RPMI7951 (cell line): Measurements from ENCODE around the gene COBL. TPM values are rescaled to one million over a fixed set of nuclear protein-coding genes. Genes with fewer than 3 reads are reported as not detected.

ENCODE experiments used
- DNase-seq: peaks from one replicate; pipeline ENCODE4 v3.0.0-alpha.2; 2012; ENCODE audit warnings: low read depth
- total RNA-seq: library from RNA; depleted of rRNA; stranded (reverse); fragments of >200 nt; shearing (Covaris generic); gene quantifications from 2 replicates; pipeline ENCODE4 v1.2.3, GENCODE V29; 2014

COBL gene
- total RNA-seq, 1 experiment from 2014 or later: not detected

DNA sequence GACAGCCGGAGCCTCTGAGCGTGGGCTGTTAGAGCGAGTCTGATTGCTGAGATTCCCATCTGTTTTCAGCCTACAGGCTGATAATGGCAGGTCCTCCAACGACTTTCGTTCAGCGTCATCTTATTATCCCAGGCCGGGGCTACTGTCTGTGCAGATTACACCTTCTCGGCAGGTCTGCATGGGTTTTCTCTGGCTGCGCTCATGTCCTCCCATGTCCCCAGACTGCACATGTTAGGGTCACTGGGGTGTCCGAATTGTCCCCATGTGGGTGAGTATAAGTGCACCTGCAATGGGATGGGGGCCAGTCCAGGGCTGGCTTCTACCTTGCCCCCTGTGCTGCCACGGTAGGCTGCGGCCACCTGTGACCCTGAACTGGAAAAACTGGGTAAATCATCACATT, 257.8 kb downstream of the COBL start:
- no peak for DNase-seq

DNA sequence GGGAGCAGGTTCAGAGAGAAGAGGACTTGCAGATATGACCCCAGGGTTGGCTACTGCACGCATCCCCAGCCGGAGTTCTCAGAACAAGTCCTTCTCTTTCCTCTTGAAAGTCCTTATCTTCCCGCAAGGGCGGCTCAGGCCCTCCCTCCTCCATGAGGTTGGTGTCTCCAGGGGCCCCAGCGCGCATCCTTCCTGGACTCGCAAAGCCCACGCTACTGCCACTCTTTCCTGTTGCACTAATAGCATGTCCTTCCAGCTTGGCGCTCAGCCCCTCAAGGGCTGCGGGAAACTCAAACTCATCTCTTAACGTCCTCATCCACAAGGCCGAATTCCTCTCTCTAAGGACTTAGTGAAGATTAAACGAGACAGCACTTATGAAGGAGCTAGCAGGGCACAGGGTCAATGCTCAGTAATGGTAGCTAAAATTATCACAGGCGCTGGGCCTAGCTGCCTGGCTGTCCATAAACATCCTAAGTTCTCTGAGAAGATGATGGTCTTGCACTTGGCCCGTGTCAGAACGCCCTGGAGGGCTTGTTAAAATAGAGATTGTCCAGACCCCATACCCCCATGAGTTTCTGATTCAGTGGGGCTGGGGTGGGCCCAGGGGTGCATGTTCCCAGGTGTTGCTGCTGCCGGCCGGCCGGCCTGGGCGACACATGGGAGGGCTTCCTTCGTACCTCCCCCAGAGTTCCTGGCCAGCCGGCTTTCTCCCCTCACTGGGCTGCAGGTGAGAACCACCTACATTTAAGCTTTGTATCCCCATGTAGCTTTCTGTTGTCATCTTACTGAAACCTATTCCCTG, 261.4 kb downstream of the COBL start:
- DNase-seq: no peak

DNA sequence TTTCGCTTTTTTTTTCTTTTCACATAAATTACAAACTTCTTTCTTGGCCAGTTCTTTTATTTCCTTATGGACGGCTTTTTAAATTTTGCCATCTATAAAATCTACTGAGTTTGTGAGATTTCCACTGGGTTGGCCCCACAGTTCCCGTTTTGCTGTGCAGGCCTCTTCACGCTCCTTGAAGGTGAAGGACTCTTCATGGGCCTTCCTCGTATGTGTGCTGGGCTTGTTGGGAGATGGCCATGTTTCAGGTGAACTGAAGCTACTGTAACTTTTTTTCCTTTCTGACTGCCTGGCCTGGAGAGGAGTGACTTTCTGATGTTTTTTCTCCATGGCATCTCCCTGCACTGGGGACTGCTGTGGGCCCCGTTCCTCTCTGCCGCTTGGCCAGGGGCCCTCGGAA, 262.4 kb downstream of the COBL start:
- DNase-seq: no peak

DNA sequence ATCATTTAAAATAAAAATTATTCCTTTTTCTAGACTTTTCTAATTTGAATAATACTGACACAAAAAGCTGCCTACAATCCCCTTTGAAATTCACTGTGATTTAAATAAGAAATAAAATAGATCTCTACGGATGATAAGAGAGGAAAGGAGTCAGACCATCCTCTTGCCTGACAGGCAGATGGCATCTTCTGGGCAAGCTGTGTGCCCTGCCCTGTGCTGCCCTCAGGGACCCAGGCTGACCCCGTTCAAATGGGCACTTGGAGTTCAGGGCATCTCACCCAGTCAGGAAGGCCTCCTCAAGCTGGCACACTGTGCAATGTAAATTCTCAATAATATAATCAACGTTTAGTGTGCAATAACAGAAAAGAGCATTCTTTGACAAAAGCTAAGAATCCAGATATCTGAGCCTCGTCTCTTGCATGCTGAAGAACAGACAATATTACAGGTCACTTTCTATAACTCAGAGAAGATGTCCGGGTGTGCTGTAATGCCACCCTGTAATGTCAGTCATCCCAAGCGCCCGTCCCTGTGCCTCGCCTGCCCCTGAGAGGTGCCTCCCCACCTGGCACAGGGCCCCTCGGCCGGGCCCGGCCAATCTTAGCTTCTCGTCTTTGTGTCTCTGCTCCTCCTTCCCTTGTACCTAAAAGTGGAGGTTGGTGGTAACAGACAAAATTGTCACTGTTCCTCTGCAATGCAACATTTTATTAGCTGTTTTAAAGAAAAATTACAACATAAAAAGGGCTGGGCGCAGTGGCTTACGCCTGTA, 263.3 kb downstream of the COBL start:
- DNase-seq: no peak

DNA sequence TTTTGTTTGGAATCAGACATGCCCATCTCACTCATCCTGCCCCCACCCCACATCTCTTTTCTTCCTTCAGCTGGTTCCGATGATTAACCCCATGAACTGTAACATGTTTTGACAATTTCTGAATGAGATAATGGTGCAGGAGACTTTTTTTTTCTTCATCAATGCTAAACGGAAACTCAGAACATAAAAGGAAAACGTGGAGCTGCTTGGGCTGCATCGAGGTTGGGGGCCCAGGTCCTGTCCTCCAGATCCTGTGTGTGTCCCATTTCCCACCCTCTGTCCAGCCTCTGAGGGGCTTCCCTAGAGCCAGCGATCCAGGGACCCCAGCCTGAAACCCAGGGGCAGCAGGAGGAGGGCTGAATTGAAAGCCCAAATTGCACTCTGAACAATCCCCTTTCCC, 270.1 kb downstream of the COBL start:
- no peak for DNase-seq

DNA sequence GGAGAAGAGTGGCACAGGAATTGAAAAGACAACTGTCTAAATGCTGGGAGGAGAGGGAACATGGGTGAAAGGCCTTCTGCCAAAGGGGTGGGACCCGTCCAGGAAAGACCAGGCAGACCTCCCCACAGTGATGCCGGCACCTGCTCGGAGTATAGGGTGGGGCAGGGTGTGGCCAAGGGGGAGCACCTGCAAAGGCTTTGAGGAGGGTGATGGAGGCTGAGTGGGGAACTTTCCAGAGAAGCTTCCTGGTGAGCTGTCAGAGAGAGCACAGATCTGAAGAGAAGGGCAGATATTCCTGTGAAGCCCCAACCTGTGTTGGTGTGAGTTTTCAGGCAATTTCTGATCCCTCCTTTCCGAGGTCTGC, 270.5 kb downstream of the COBL start:
- DNase-seq: no peak

DNA sequence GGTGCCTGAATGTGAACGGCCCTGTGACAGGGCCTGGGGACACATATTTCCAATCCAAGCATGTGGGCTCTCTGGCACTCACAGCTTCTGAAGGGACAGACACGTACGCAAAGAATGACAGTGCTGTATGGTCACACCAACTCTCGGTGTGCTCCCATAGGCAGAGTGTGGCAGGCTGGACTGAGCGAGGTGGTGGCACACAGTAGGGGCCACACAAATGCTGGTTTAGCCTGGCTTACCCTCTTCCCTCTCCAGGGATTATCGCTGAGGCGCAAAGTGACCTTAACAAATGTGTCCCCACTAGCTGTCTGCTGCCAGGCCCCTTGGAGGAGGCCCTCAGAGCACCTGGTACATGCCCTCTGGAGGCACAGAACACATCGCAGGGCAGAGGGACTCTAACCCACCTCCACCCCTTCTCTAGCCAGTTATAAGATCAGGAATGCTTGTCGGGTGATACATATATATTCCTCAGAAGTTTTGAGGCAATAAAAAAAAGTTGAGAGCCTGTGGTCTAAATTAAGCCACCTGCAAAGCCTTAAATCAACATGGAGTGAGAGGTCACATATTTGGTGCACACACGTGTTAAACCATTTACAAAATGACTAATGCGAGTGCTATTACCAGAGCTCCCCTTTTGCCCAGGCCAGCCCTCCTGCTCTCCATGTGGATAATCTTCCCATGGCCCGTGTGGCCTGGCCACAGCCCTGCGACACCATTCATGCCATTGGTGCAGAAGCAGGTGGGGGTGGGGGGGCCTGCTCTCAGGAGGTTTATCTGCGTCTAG, 271.1 kb downstream of the COBL start:
- DNase-seq: peak; percentile 96

DNA sequence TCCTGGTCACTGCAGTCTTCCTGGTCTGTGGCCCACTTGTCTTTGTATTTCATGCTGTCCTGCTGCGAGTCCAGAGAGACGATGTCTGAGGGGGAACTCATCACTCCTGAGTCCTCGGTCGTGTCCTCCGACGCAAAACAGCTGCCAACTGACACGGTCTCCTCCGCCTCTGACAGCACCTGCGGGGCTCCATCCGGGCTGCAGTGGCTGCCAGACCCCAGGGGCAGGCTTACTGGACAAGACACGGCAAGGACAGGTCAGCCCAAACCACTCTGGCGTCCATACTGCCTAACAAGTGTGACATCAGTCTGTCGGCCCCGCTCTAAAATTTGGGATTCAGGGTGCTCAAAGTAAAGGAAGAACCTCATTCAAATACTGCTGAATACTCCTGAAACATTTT, 273.1 kb downstream of the COBL start:
- no peak for DNase-seq

DNA sequence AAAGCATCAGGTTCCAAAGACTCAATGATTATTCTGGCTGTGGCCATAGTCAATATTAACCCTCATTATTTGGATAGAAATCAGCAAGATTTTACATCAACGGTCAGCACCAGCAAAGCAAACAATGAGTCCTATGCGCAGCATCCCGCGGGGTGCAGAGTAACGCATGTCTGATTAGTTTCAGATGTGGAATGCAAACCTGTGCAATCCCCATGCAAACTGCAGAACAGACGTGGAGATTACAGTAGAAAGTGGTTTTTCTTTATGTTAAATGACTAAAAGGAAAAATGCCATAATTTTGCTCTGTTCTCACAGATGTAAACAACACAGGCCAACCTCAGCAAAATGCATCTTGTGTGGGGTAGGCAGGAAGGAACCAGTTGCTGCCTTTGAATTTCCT, 275.8 kb downstream of the COBL start:
- DNase-seq: peak; percentile 85

DNA sequence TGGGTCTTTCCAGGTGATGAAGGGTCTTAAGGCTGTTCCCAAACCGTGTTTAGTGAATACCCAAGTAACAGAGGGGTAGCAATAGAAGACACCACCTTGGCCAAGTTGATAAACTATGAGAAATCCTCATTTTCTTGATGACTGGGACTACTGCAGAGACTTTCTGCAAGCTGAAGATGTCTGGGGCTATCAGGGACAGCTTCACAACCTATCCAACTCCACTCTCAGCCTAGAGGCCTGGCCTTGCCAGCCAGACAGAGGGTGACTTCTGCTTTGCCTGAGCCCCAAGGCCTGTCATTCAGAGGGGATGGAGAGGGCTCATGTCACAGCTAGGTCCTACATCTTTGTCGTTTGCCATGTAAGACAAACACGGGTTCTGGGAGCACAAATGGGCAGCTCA, 278.0 kb downstream of the COBL start:
- no peak for DNase-seq

DNA sequence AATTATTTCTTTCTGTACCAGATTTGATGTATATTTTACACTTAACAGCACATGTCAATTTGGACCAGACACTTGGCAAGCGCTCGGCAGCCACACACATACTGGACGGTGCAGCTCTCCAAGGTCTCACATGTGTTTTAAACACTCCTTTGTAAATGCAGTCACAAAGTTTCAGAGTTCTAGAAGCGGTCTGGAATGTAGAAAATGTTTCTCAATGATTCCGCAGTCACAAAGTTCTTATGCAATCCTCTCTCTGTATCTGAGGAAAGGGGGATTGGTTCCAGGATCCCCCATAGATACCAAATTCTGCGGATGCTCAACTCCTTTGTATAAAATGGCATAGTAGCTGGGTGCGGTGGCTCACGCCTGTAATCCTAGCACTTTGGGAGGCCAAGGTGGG, 280.9 kb downstream of the COBL start:
- no peak for DNase-seq

DNA sequence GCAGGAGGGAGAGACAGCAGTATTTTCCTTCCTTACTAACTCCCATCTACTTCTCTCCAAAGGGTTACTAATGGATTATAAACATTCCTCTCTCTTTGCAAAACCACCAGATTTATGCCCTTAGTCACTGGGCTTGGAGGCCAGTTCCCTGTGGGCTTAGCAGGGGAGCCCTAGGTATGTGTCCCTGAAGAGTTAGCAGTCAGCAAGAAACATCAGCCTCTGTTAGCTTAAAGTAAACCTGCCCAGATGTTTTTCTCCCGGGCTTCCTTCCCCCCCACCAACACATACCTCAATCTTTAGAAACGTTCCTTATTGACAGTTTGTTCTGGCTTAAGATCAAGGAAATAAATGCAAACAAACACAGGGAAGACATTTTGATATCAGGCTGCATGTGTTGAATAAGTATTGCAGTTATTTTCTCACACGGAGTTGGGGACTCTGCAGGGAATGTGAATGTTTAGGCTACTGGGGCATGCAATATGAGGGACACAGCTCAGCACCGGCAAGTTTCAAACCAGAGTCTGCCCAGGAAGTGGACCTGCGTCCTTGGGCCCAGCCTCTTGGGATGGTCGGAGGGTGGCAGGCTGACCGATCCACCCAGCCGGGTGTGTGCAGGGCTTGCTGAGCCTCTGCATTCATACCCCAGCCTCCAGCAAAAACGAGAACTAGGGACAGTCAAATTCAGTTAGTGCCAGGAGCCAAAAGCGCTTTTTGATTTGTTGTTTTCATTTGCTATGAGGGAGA, 281.9 kb downstream of the COBL start:
- DNase-seq: peak; percentile 87

DNA sequence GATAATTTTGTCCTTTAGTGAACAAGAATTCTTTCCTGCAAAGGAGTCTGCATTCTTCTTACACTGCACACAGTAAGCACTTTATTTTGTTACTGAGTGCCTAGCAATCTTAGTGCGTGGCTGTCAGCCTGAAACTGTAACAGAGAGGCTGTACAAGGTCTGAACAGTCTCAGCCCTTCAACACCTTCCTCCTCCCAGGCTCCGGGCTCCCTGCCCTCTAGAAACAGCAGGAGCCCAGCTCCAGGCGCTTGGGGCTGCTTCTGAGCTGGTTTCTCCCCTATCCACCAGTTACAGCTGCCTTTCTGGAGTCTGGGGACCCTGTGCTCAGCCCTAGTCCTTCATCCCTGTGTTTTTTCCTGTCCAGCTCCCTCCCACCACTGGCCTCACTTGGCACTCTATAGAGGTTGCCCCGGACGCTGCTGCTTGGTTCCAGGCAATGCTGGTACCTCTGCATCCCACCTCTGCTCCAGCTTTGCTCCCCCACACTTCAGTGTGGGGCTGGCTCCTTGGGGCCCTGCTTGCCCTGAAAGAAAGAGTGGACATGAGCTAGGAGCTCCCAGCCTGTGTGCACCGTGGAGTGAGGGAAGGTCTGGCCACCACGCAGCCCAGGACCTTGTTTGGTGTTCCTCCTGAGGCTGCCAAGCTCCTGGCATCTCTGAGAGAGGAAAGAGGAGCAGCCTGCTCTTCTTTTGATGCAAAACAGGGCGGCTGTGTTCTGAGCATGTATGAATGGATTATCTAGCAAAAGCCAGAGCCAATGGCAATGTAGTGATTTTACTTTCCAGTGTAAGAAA, 282.7 kb downstream of the COBL start:
- DNase-seq: no peak

DNA sequence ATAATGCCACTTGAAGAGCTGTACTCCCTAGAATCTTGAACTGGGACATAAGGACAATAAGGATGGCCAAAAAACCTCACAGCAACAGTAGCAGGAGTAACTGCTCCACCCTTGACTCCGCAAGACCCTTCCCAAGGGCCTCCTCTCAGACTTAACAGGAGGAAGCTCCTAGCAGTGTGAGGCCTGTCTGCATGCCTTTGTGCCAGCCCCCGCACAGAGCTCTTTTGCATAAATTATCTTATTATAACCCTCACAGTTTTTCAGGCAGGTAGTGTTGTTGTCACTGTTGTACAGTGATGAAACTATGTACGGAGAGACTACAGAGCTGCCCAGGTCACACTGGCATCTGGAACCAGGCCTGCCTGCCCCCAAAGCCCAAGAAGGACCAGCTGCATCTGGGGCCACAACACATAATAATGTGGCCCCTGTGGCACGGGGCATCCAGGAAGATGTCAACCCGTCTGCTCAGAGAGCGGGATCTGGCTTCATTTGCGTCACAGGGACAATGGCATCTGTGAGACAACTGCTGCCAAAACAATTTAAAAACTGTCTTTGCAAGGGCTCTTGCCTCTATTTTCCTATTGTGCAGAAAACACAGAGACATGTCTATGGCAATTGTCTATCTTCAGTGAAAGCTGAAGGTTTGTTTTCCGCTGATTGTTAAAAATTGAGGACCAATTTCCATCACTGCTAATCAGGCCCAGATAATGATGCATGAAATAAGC, 284.7 kb downstream of the COBL start:
- no peak for DNase-seq

DNA sequence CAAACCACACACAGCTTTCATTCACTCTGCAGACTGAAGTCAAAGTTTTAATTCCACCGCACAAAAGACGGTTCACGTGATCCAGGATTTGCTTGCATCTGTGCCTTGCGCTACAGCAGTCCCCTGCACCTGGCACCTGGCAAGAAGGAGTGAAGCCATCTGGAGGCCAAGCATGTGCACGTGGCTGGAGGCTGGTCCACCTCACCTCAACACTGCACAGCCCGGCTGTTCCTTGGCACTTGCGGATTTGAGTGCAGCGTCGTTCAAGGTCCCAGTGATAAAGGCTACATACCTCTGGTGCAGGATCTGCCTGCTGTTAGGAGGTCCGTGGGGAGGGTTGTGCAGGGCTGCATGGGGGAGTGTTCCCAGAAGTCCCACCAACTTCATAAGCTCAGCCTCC, 285.4 kb downstream of the COBL start:
- DNase-seq: no peak

DNA sequence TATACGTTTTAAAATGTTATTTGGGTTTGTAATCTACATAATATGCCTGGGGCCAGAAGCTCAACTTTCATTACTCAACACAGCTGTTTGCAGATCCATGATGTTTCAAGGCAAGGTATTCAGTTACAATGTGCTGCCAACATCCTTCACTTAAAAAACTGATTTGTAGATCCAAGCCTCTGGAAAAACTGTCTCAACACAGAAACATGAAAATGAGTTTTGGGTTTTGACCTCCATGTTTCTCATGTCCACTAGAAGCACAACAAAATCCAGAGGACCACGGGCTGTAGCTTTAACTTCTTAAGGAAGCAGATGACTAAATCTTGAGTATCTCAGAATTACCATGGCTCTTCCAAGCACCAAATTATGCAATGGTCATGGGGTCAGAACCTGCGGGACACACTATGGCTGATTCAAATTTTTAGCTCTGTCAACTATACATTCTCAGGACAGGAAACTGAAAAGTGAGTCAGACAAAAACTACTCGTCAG, 286.9 kb downstream of the COBL start:
- DNase-seq: peak; percentile 86

DNA sequence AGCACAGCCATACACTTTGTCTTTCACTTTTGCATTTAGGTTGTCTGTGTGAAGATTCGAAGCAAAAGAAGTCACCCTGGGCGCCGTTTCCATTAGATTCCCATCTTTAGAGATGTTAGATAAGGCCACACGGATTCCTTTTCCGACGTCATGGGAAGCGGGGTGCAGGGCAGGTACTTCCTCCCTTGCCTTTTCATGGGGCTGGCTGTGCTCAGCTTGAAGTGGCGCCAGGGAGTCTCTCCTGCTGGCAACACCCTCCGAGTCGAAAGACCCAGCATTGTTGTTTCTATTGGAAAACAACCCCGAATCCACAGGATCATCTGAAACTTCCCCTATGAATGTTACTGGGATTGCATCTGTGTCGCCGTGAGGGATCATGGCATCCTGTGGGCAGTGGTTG, 287.5 kb downstream of the COBL start:
- DNase-seq: no peak

DNA sequence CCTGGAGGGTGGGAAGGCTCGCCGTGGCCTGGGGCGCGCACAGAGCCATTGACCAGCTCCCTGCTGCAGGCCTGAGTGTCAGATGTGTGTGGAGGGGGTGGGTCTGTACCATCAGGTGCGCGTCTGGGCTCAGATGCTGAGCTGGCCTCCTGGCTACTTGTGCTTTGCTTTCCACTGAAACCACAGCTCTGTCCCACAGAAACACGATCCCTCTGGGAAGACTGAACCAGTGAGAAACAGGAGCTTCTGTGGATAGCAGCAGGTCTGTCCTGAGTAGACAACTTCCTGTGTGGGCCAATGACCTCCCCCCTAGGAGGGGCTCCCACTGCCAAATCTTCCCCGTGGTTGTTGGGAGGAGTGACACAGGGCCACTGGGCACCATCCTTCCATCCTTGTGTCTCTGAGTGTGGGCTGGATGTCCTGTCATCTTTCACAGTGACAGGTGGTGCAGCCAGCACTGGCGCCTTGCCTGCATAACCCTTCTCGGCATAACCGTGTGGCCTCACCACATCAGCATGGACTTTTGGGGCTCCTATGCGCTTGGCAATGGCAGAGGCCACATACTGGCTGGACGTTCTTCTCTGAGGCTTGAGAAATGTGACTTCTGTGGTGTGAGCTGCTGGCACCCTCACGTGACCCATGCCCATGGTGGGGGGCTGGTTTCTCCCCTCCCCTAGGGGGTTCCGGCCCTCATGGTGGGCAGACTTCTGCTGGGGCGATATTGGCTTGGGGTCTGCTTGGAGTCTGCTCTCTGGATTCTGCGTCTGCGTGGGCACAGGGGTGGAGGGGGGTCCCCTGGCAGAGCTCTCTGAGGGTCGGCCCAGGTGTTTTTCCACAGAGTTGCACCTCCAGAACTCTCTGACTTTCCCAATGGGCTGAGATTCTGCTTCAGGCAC, 288.4 kb downstream of the COBL start:
- peak; percentile 57 for DNase-seq
